SK-N-SH (cell line): ENCODE data around the gene SLC8A1. TPM values are rescaled to one million over a fixed set of nuclear protein-coding genes. Genes with fewer than 3 reads are reported as not detected.

ENCODE experiments used
- CTCF ChIA-PET: fragments of 300-600, 350-600 bp; formaldehyde crosslinking; extraction: SDS; loops from one replicate; lab custom pipeline; 2021; lab: Yijun Ruan, JAX
- POLR2A ChIA-PET: fragments of 350-600 bp; sonication (Branson Sonifier 250); formaldehyde crosslinking; extraction: SDS; loops from one replicate; lab custom pipeline; 2020; ENCODE audit warnings: antibody characterized with exemption, inconsistent platforms; lab: Yijun Ruan, JAX
- DNase-seq: peaks from one replicate; pipeline ENCODE4 v3.0.0; 2012
- H2AFZ ChIP-seq: fragments of 200-600 bp; sonication (generic); 2 replicates; pipeline ENCODE4 v1.8.1; 2016; ENCODE audit warnings: antibody characterized with exemption, mild to moderate bottlenecking, low read depth
- H3F3A ChIP-seq: fragments of 200-600 bp; sonication (generic); replicated peaks from 2 replicates; pipeline ENCODE3; 2016; ENCODE audit warnings: antibody characterized with exemption, mild to moderate bottlenecking; ENCODE audit not compliant: insufficient read depth
- H3K27ac ChIP-seq, 2 experiments: fragments of 200-500 bp in 1 of 2; fragments of 200-600 bp in 1 of 2; sonication (Bioruptor generic) in 1 of 2; sonication (generic), shearing (Covaris generic) in 1 of 2; 2 replicates each; pipeline versions ENCODE4 v1.5.1 to v1.6.1; 2014 to 2016; ENCODE audit warnings: low read depth in 2 of 2, inconsistent platforms in 1 of 2, low read length in 1 of 2, mild to moderate bottlenecking in 1 of 2, mixed read lengths in 1 of 2
- H3K27me3 ChIP-seq: fragments of 200-600 bp; sonication (generic), shearing (Covaris generic); 2 replicates; pipeline ENCODE4 v1.6.1; 2016; ENCODE audit warnings: mixed run types; ENCODE audit not compliant: insufficient read depth
- H3K36me3 ChIP-seq, 2 experiments: fragments of 200-500 bp in 1 of 2; fragments of 200-600 bp in 1 of 2; sonication (Bioruptor generic) in 1 of 2; sonication (generic) in 1 of 2; replicated peaks in 1 of 2; 2 replicates each; pipeline versions ENCODE3 to v1.5.1; 2014 to 2016; ENCODE audit warnings: low read length in 1 of 2, mild to moderate bottlenecking in 1 of 2; ENCODE audit not compliant: insufficient read depth in 2 of 2, control insufficient read depth in 1 of 2
- H3K4me1 ChIP-seq, 2 experiments: fragments of 200-500 bp in 1 of 2; fragments of 200-600 bp in 1 of 2; sonication (Bioruptor generic) in 1 of 2; sonication (generic), shearing (Covaris generic) in 1 of 2; 2 replicates each; pipeline versions ENCODE4 v1.5.1 to v1.6.1; 2014 to 2016; ENCODE audit warnings: low read depth in 1 of 2, low read length in 1 of 2, mixed run types in 1 of 2; ENCODE audit not compliant: insufficient read depth in 2 of 2, control insufficient read depth in 1 of 2
- H3K4me2 ChIP-seq: fragments of 200-600 bp; sonication (generic), shearing (Covaris generic); 2 replicates; pipeline ENCODE4 v1.6.1; 2017; ENCODE audit warnings: mixed run types
- H3K4me3 ChIP-seq, 2 experiments: fragments of 200-500 bp in 1 of 2; fragments of 200-600 bp in 1 of 2; sonication (Bioruptor generic) in 1 of 2; sonication (generic), shearing (Covaris generic) in 1 of 2; 2 replicates each; pipeline versions ENCODE4 v1.5.1 to v1.8.1; 2014 to 2016; ENCODE audit warnings: low read depth in 2 of 2, inconsistent platforms in 1 of 2, low read length in 1 of 2, mild to moderate bottlenecking in 1 of 2, mixed read lengths in 1 of 2, moderate library complexity in 1 of 2
- H3K79me2 ChIP-seq: fragments of 200-600 bp; sonication (generic); 2 replicates; pipeline ENCODE4 v1.8.1; 2017; ENCODE audit warnings: mild to moderate bottlenecking; ENCODE audit not compliant: insufficient read depth
- H3K9ac ChIP-seq: fragments of 200-600 bp; sonication (generic); 2 replicates; pipeline ENCODE4 v1.6.1; 2017; ENCODE audit warnings: mixed run types
- H3K9me2 ChIP-seq: fragments of 200-600 bp; sonication (generic); 2 replicates; pipeline ENCODE4 v1.6.1; 2017; ENCODE audit warnings: mixed run types
- H3K9me3 ChIP-seq: fragments of 200-600 bp; sonication (generic); 2 replicates; pipeline ENCODE4 v1.6.1; 2017; ENCODE audit warnings: mixed run types, mild to moderate bottlenecking, moderate library complexity
- H4K20me1 ChIP-seq: fragments of 200-600 bp; sonication (generic); 2 replicates; pipeline ENCODE4 v1.6.1; 2017; ENCODE audit warnings: mild to moderate bottlenecking, mixed run types; ENCODE audit not compliant: insufficient read depth
- CHD2 ChIP-seq: fragments of 150-350 bp; IDR thresholded peaks from 2 replicates; pipeline ENCODE4 v1.6.1; 2018; ENCODE audit warnings: low read length; ENCODE audit not compliant: partially characterized antibody
- ELF1 ChIP-seq: IDR thresholded peaks from 2 replicates; pipeline ENCODE4 v1.4.0; 2012
- EZH2phosphoT487 ChIP-seq: fragments of 200-600 bp; sonication (generic); IDR thresholded peaks from 2 replicates; pipeline ENCODE4 v1.6.1; 2017; ENCODE audit warnings: low read depth, mixed run types, mild to moderate bottlenecking, antibody characterized with exemption, moderate library complexity, borderline replicate concordance
- FOXJ3 ChIP-seq: sonication (generic); formaldehyde crosslinking; IDR thresholded peaks from 2 replicates; pipeline ENCODE4 v1.5.1; 2020; ENCODE audit warnings: mild to moderate bottlenecking, missing genetic modification reagents
- FOXM1 ChIP-seq: IDR thresholded peaks from 2 replicates; pipeline ENCODE4 v1.4.0; 2012; ENCODE audit warnings: low read depth, mild to moderate bottlenecking
- NFIC ChIP-seq: IDR thresholded peaks from 2 replicates; pipeline ENCODE4 v1.4.0; 2012; ENCODE audit warnings: borderline replicate concordance
- NRF1 ChIP-seq: IDR thresholded peaks from 2 replicates; pipeline ENCODE4 v1.6.1; 2012; ENCODE audit warnings: low read depth, mild to moderate bottlenecking, low read length
- POLR2AphosphoS5 ChIP-seq: IDR thresholded peaks from 2 replicates; pipeline ENCODE4 v1.6.1; 2012; ENCODE audit warnings: low read depth, low read length
- RAD21 ChIP-seq: IDR thresholded peaks from 2 replicates; pipeline ENCODE4 v1.6.1; 2012; ENCODE audit warnings: mild to moderate bottlenecking, low read length
- RFX5 ChIP-seq: IDR thresholded peaks from 2 replicates; pipeline ENCODE4 v1.6.1; 2012; ENCODE audit warnings: mild to moderate bottlenecking, improper control_type of control experiment, low read length
- SMC3 ChIP-seq: IDR thresholded peaks from 2 replicates; pipeline ENCODE4 v1.6.1; 2012; ENCODE audit warnings: low read depth, low read length, improper control_type of control experiment
- TEAD4 ChIP-seq: IDR thresholded peaks from 2 replicates; pipeline ENCODE4 v1.4.0; 2012; ENCODE audit warnings: mild to moderate bottlenecking, borderline replicate concordance; ENCODE audit not compliant: insufficient read depth
- YY1 ChIP-seq: IDR thresholded peaks from 2 replicates; pipeline ENCODE4 v1.4.0; 2012; ENCODE audit warnings: low read depth, mild to moderate bottlenecking
- WGBS: methylation state at CpG from one replicate; pipeline ENCODE4 v1.1.6; 2017; ENCODE audit warnings: low lambda C conversion rate; 5-methylcytosine and 5-hydroxymethylcytosine counted together
- polyA plus RNA-seq, 3 experiments: library from polyadenylated mRNA; depleted of rRNA; stranded (reverse); fragments of >200 nt; gene quantifications; 2 replicates each; pipeline ENCODE4 v1.2.3, GENCODE V29; 2012
- TF ChIP-seq, protein P1 (sequence below): IDR thresholded peaks from 2 replicates; pipeline ENCODE4; 2012
- TF ChIP-seq, protein P2 (sequence below): fragments of 150-350 bp; IDR thresholded peaks from 2 replicates; pipeline ENCODE4 v1.6.1; 2016; ENCODE audit warnings: mild to moderate bottlenecking, low read depth, low read length
- TF ChIP-seq, protein P3 (sequence below): fragments of 200-600 bp; sonication (generic); IDR thresholded peaks from 2 replicates; pipeline ENCODE4 v1.6.1; 2017; ENCODE audit warnings: antibody characterized with exemption, mild to moderate bottlenecking, moderate library complexity
- TF ChIP-seq, protein P4 (sequence below): IDR thresholded peaks from 2 replicates; pipeline ENCODE4 v1.4.0; 2012; ENCODE audit warnings: low read depth, borderline replicate concordance
- TF ChIP-seq, protein P5 (sequence below): IDR thresholded peaks from 2 replicates; pipeline ENCODE4 v1.4.0; 2012; ENCODE audit warnings: low read depth, borderline replicate concordance

SLC8A1 gene
- polyA plus RNA-seq, 1 of the 3 experiments (the other 2 are of a cell fraction) = 3.2 TPM

DNA sequence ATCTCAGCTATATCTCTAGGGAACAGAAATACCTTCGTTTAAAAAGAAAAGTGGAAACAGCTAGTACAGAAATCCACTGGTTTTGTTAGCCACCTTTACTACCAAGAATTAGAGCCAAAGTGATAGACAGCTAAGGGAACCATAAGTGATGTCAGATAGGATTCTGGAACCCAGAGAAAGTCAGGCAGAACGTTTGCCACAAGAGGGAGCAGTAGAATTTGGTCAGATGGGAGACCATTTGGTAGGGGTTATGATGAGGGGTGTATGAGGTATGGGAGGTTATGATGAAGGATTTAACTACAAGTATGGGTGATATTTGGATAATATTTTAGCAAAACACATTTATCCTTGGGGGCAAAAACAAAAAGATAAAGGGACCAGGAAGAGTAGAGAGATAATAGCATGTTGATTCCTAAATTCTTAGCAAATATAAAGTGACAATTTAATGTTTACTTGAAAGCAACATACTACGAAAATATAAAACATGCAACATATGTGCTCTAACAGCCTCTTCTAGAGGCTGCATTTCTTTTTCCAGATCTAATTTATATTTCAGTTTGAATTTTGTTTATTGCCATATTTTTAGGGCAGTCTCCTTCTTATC lies 3.3 kb downstream of the SLC8A1 start:
- Histone ChIP-seq H3K27me3 (no peaks in the 10 kb centered on the region), H3K27ac (peak overlapping the region in 1 of 2 experiments; percentile 88; a peak in 1 of 4 replicates), H2AFZ (no peak overlapping the region), H3K4me2 (peak overlapping the region; percentile 80), H3K79me2 (peaks cover 36% of the 10 kb centered on the region), H3K4me3 (peak overlapping the region in 1 of 2 experiments; percentile 9; a peak in 1 of 4 replicates), H3F3A (peaks cover 22% of the 10 kb centered on the region), H3K4me1 (peaks cover 0 to 17% of the 10 kb centered on the region in 2 experiments; a peak in 2 of 4 replicates), H4K20me1 (no peaks in the 10 kb centered on the region), H3K36me3 (no peaks in the 10 kb centered on the region), H3K9me3 (no peaks in the 10 kb centered on the region), H3K9me2 (no peaks in the 10 kb centered on the region), H3K9ac (no peak overlapping the region)
- ChIA-PET POLR2A (no interaction called here), CTCF (interaction anchor here (0.6 to 5.9 kb wide), 26 partner anchors 10 to 1331 kb away, joined by 3 to 71 read pairs (median 4); no protein-coding TSS in a partner anchor)
- TF ChIP-seq, protein P1, sequence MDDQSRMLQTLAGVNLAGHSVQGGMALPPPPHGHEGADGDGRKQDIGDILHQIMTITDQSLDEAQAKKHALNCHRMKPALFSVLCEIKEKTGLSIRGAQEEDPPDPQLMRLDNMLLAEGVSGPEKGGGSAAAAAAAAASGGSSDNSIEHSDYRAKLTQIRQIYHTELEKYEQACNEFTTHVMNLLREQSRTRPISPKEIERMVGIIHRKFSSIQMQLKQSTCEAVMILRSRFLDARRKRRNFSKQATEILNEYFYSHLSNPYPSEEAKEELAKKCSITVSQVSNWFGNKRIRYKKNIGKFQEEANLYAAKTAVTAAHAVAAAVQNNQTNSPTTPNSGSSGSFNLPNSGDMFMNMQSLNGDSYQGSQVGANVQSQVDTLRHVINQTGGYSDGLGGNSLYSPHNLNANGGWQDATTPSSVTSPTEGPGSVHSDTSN = peak; percentile 41
- TF ChIP-seq RAD21 (peak; percentile 76), SMC3 (peak; percentile 75), TEAD4 (no peak), RFX5 (no peak)
- TF ChIP-seq, protein P2, sequence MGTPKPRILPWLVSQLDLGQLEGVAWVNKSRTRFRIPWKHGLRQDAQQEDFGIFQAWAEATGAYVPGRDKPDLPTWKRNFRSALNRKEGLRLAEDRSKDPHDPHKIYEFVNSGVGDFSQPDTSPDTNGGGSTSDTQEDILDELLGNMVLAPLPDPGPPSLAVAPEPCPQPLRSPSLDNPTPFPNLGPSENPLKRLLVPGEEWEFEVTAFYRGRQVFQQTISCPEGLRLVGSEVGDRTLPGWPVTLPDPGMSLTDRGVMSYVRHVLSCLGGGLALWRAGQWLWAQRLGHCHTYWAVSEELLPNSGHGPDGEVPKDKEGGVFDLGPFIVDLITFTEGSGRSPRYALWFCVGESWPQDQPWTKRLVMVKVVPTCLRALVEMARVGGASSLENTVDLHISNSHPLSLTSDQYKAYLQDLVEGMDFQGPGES = no peak
- TF ChIP-seq, protein P3, sequence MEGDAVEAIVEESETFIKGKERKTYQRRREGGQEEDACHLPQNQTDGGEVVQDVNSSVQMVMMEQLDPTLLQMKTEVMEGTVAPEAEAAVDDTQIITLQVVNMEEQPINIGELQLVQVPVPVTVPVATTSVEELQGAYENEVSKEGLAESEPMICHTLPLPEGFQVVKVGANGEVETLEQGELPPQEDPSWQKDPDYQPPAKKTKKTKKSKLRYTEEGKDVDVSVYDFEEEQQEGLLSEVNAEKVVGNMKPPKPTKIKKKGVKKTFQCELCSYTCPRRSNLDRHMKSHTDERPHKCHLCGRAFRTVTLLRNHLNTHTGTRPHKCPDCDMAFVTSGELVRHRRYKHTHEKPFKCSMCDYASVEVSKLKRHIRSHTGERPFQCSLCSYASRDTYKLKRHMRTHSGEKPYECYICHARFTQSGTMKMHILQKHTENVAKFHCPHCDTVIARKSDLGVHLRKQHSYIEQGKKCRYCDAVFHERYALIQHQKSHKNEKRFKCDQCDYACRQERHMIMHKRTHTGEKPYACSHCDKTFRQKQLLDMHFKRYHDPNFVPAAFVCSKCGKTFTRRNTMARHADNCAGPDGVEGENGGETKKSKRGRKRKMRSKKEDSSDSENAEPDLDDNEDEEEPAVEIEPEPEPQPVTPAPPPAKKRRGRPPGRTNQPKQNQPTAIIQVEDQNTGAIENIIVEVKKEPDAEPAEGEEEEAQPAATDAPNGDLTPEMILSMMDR = peak; percentile 80
- DNase-seq = peak; percentile 60
- 37% methylated on average over 3 of the region's 3 CpGs for WGBS

DNA sequence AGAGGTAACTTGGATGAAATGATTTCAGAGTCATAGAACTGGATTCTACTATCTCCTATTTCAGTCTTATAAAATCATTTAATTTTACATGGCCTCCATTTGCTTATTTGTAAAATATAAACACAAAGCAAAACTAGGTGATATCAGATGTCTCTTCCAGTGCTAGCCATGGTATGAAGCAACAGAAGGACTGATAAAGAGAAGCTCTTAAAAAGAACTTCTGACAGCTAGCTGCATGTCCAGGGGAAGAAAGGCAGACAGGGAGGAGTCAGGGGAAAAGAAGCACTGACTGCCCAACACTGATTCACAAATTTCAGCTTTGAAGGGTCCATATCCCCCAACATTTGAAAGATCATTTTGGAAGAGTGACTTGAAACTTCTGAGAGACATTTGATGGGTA lies 6.4 kb downstream of the SLC8A1 start:
- peaks cover 45% of the 10 kb centered on the region for H3K79me2 ChIP-seq
- no peak overlapping the region for H3K4me2 ChIP-seq
- no peak overlapping the region for H3K9ac ChIP-seq
- no peak overlapping the region for H2AFZ ChIP-seq
- peaks cover 3 to 6% of the 10 kb centered on the region in 2 experiments; a peak in 3 of 4 replicates for H3K4me1 ChIP-seq
- no peaks in the 10 kb centered on the region for H3K27me3 ChIP-seq
- no peaks in the 10 kb centered on the region for H3K36me3 ChIP-seq
- TF ChIP-seq CHD2 (no peak), SMC3 (no peak), EZH2phosphoT487 (no peak), NRF1 (no peak), FOXJ3 (CRISPR knock-in tag) (no peak), POLR2AphosphoS5 (no peak), NFIC (no peak), YY1 (no peak), ELF1 (no peak), FOXM1 (no peak), RFX5 (no peak)
- TF ChIP-seq, protein P4, sequence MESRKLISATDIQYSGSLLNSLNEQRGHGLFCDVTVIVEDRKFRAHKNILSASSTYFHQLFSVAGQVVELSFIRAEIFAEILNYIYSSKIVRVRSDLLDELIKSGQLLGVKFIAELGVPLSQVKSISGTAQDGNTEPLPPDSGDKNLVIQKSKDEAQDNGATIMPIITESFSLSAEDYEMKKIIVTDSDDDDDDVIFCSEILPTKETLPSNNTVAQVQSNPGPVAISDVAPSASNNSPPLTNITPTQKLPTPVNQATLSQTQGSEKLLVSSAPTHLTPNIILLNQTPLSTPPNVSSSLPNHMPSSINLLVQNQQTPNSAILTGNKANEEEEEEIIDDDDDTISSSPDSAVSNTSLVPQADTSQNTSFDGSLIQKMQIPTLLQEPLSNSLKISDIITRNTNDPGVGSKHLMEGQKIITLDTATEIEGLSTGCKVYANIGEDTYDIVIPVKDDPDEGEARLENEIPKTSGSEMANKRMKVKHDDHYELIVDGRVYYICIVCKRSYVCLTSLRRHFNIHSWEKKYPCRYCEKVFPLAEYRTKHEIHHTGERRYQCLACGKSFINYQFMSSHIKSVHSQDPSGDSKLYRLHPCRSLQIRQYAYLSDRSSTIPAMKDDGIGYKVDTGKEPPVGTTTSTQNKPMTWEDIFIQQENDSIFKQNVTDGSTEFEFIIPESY = no peak
- TF ChIP-seq, protein P5, sequence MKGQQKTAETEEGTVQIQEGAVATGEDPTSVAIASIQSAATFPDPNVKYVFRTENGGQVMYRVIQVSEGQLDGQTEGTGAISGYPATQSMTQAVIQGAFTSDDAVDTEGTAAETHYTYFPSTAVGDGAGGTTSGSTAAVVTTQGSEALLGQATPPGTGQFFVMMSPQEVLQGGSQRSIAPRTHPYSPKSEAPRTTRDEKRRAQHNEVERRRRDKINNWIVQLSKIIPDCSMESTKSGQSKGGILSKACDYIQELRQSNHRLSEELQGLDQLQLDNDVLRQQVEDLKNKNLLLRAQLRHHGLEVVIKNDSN = no peak
- TF ChIP-seq, protein P2 = no peak
- TF ChIP-seq, all 33 proteins: peak for 0
- no peaks in the 10 kb centered on the region for H3K9me3 ChIP-seq
- peaks cover 9% of the 10 kb centered on the region for H3F3A ChIP-seq
- ChIA-PET POLR2A (no interaction called here), CTCF (interaction anchor here (0.6 to 1.7 kb wide), 4 partner anchors 12 to 1254 kb away, joined by 3 to 9 read pairs (median 3); no protein-coding TSS in a partner anchor)
- H4K20me1 ChIP-seq = no peaks in the 10 kb centered on the region
- no peak overlapping the region for H3K27ac ChIP-seq
- no peaks in the 10 kb centered on the region for H3K9me2 ChIP-seq
- no peak overlapping the region for H3K4me3 ChIP-seq
- DNase-seq = no peak
